Fibroblast of pulmonary artery (primary cell): ENCODE results near the gene NBPF11.
"Not testable (repeated sequence)": the region's sequence is repeated elsewhere in the genome, so short reads cannot be mapped to it uniquely, and the experiment has no call there.

ENCODE experiments used
- DNase-seq: peaks from one replicate; pipeline ENCODE4 v3.0.0-alpha.2; 2010; ENCODE audit warnings: low read depth
- H3K4me3 ChIP-seq: replicated peaks from 2 replicates; pipeline ENCODE4 v1.5.1; 2011; ENCODE audit warnings: low read depth, mild to moderate bottlenecking, control low read depth, low read length, moderate library complexity
- TF ChIP-seq, protein P1 (sequence below): IDR thresholded peaks from 2 replicates; pipeline ENCODE4 v1.5.1; 2011; ENCODE audit warnings: mild to moderate bottlenecking, control low read depth, low read length, inconsistent platforms; ENCODE audit errors: missing control alignments

NBPF11 gene

GRCh38 chr1:148151911-148152656 lies at the start of gene NBPF11:
TSS of gene NBPF11 (minus strand) at chr1:148152281. CDS start at chr1:148127003, 25,278 bp downstream.
- peak; percentile 82 for DNase-seq
- H3K4me3 ChIP-seq: peak within 1 kb of the TSS; percentile 63

- DNase-seq, H3K4me3 ChIP-seq: not testable (repeated sequence)
Observed at GRCh38 chr1:148197396-148197795, 45.3 kb upstream of the NBPF11 start.

GRCh38 chr1:148196949-148197348 lies 44.9 kb upstream of the NBPF11 start:
- DNase-seq, H3K4me3 ChIP-seq: not testable (repeated sequence)

DNA sequence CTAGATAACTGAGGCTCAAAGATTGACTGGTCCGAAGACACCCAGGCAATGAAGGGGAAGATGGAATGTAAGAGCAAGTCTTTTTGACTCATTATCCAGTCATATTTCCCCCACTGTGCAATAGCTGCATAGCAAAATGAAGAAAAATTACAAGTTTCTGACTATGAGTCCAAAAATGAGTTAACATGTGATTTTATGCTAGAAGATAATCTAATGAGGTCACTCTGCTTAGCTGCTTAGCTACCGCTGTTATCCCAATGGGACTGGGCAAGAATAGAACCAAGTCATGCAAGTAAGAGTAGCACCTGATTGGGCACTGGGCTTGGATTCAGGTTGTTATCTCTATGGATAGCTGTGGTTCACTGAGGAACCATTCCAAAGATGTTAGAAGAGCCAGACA lies 43.0 kb upstream of the NBPF11 start:
- not testable (repeated sequence) for DNase-seq, H3K4me3 ChIP-seq

DNA sequence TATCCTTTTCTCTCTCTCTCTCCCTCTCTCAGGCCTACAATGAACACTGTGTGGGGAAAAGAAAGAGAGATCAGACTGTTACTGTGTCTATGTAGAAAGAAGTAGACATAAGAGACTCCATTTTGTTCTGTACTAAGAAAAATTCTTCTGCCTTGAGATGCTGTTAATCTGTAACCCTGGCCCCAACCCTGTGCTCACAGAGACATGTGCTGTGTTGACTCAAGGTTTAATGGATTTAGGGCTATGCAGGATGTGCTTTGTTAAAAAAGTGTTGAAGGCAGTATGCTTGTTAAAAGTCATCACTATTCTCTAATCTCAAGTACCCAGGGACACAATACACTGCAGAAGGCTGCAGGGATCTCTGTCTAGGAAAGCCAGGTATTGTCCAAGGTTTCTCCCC lies 36.7 kb upstream of the NBPF11 start:
- DNase-seq, H3K4me3 ChIP-seq: not testable (repeated sequence)

DNA sequence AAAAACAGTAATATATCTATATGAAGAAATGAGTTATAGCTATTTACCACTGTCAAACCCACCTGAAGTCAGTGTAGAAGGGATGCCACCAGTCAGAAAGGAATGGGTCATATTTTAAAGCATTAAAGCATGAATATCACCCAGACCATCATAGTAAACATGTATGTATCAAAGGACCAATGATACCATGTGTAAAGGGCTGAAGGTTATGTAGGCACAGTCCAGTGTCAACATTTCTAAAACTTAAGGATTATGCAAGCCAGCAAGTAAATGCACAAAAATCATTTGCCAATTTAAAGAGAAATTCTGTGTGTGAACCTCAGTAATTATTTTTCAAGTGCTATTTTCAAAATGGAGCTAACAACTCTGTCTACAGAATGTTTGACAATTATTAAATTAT lies 26.6 kb upstream of the NBPF11 start:
- not testable (repeated sequence) for H3K4me3 ChIP-seq, DNase-seq

GRCh38 chr1:148175414-148175813 lies 23.3 kb upstream of the NBPF11 start:
- not testable (repeated sequence) for H3K4me3 ChIP-seq, DNase-seq

GRCh38 chr1:148171995-148172394 lies 19.9 kb upstream of the NBPF11 start:
- not testable (repeated sequence) for DNase-seq, H3K4me3 ChIP-seq

GRCh38 chr1:148166558-148167492 lies 14.7 kb upstream of the NBPF11 start:
- H3K4me3 ChIP-seq: no peak overlapping the region
- TF ChIP-seq, protein P1, sequence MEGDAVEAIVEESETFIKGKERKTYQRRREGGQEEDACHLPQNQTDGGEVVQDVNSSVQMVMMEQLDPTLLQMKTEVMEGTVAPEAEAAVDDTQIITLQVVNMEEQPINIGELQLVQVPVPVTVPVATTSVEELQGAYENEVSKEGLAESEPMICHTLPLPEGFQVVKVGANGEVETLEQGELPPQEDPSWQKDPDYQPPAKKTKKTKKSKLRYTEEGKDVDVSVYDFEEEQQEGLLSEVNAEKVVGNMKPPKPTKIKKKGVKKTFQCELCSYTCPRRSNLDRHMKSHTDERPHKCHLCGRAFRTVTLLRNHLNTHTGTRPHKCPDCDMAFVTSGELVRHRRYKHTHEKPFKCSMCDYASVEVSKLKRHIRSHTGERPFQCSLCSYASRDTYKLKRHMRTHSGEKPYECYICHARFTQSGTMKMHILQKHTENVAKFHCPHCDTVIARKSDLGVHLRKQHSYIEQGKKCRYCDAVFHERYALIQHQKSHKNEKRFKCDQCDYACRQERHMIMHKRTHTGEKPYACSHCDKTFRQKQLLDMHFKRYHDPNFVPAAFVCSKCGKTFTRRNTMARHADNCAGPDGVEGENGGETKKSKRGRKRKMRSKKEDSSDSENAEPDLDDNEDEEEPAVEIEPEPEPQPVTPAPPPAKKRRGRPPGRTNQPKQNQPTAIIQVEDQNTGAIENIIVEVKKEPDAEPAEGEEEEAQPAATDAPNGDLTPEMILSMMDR: no peak
- DNase-seq: no peak

DNA sequence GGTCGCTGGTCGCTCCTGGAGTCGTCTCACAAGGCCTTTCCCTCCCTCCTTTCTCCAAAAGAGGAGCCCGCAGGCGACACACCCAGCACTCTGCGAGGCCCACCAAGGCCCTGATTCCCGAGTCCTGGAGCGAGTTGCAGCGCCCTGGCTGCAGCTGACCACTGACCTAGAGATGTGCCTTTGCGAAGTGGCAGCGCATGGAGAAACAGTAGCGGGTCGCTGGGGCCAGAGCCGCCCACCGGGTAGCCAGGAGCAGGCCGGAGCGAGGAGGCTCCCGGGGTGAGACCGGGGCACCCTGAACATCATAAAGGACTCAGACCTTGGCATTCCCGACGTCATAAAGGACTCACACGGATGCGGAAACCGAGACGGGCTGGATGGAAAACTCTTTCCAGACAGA lies 10.3 kb upstream of the NBPF11 start:
- H3K4me3 ChIP-seq: no peak overlapping the region
- DNase-seq: no peak
- TF ChIP-seq, protein P1: no peak

DNA sequence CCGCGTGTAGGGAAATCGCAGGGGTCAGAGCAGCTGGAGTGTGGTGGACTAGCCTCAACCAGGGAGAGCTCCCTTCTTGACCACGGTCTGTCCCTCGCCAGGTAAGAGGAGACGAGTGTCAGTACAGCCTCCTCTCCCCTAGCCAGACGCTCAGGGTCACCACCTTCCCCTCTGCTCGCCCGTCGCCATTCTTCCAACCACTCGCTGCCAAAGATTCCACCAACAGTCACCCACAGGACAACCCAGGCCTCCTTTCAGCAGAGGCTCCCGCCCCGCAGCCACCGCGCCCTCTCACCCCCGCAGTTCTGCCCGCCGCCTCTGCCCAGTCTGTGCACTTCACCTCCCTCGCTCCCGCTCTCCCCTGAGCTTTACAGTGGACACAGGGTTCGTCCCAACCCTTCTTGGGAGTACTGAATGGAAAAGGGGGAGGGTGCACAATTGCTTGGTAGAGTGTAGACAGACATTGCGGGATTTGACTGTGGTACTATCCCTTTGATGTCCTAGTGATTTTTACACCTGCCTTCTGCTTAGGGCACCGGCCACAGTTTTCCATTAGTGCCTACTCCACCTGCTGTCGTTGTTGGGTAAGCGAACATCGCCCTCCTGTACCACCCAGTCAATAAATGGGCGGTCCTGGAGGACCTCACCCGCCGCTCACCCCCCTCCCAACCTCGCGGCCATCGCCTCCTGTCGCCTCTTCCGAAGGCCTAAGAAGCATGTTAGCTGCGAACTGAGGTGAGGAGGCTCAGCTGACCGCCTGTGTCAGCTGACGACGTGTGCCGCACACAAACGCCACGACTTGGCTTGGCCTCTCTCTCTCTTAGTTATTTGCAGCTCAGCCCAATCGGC lies 9.2 kb upstream of the NBPF11 start:
- no peak for DNase-seq
- no peak overlapping the region for H3K4me3 ChIP-seq
- TF ChIP-seq, protein P1: no peak
